Sigmoid colon (tissue), 7 donors: ENCODE measurements around the gene ABHD12. TPM values are rescaled to one million over a fixed set of nuclear protein-coding genes. Genes with fewer than 3 reads are reported as not detected.
A peak's percentile ranks its signal among the peaks of the same experiment; 100 is the strongest.

Experiments used
- DNase-seq: peaks from one replicate; pipeline ENCODE4 v3.0.0-alpha.2; 2019
- H3K27ac ChIP-seq, 4 donors: fragments of 200-600 bp; sonication (generic); one replicate each; pipeline ENCODE4 v1.5.1; 2016 to 2019; ENCODE audit warnings: mild to moderate bottlenecking in 1 of 4
- H3K27me3 ChIP-seq, 3 donors: fragments of 200-600 bp; sonication (generic); one replicate each; pipeline ENCODE4 v1.5.1; 2019; ENCODE audit warnings: mild to moderate bottlenecking in 1 of 3
- H3K36me3 ChIP-seq, 4 donors: fragments of 200-600 bp; sonication (generic); one replicate each; pipeline ENCODE4 v1.5.1; 2016 to 2019
- H3K4me1 ChIP-seq, 4 donors: fragments of 200-600 bp; sonication (generic); one replicate each; pipeline ENCODE4 v1.5.1; 2017 to 2019
- H3K4me3 ChIP-seq, 4 donors: fragments of 200-600 bp; sonication (generic); one replicate each; pipeline ENCODE4 v1.5.1; 2017 to 2019; ENCODE audit warnings: mild to moderate bottlenecking in 2 of 4, moderate library complexity in 1 of 4
- H3K9me3 ChIP-seq, 4 donors: fragments of 200-600 bp in 3 of 4; sonication (generic) in 3 of 4; one replicate each; pipeline versions ENCODE4 v1.5.1 to v1.6.1; 2013 to 2019
- CTCF ChIP-seq, 4 experiments: fragments of 450-650 bp in 3 of 4; fragments of 200-600 bp in 1 of 4; IDR thresholded peaks; one replicate each; pipeline ENCODE4 v1.5.1; 2016 to 2019; ENCODE audit warnings: antibody characterized with exemption in 4 of 4, mild to moderate bottlenecking in 3 of 4, moderate library complexity in 2 of 4
- EP300 ChIP-seq, 4 donors: sonication (generic); formaldehyde crosslinking; IDR thresholded peaks; one replicate each; pipeline ENCODE4 v1.6.1; 2017; ENCODE audit warnings: antibody characterized with exemption in 4 of 4
- POLR2A ChIP-seq, 2 donors: fragments of 450-650 bp; IDR thresholded peaks; one replicate each; pipeline ENCODE4 v1.6.1; 2016; ENCODE audit warnings: antibody characterized with exemption in 2 of 2, mild to moderate bottlenecking in 2 of 2, moderate library complexity in 2 of 2
- POLR2AphosphoS5 ChIP-seq, 4 donors: sonication (generic); formaldehyde crosslinking; IDR thresholded peaks; one replicate each; pipeline ENCODE4 v1.6.1; 2017; ENCODE audit warnings: antibody characterized with exemption in 4 of 4
- WGBS, 2 donors: extraction: QIAGEN DNeasy Blood & Tissue Kit; methylation state at CpG; one replicate each; pipeline ENCODE4 v1.1.7; 2013; 5-methylcytosine and 5-hydroxymethylcytosine counted together
- intact Hi-C: fragments of 100-400 bp; cut with DNase I; formaldehyde crosslinking; loops from one replicate; pipeline ENCODE4 v1.15.1; 2023
- polyA plus RNA-seq, 3 donors: library from polyadenylated mRNA; stranded (reverse); fragments of 200-250 nt; gene quantifications; one replicate each; pipeline ENCODE4 v1.2.3, GENCODE V29; 2013
- total RNA-seq, 4 donors: library from RNA; depleted of rRNA; stranded (reverse); fragments of >200 nt; gene quantifications; one replicate each; pipeline ENCODE4 v1.1.0, GENCODE V29; 2016
- donor health status: healthy with polysubstance abuse.
- donor health status: Bipolar disorder and iron deficiency.
- donor health status: healthy.

Gene ABHD12
- total and polyA plus RNA-seq, 7 donors: 18.9 to 49.0 (median 35.7) TPM

- Histone ChIP-seq H3K9me3 (no peaks in the 10 kb centered on the region), H3K36me3 (peaks cover 69 to 100% (median 88%) of the 10 kb centered on the region in 4 donors), H3K4me1 (peaks cover 0 to 13% (median 6%) of the 10 kb centered on the region in 4 donors), H3K27me3 (no peaks in the 10 kb centered on the region), H3K27ac (peak overlapping the region in 3 of 4 donors; percentile 8 to 31 (median 11)), H3K4me3 (no peak overlapping the region)
- TF ChIP-seq EP300 (IDR thresholded peaks at IDR 0.05) (no peak), POLR2AphosphoS5 (IDR thresholded peaks at IDR 0.05) (no peak), POLR2A (IDR thresholded peaks at IDR 0.05) (no peak), CTCF (IDR thresholded peaks at IDR 0.05) (no peak)
- DNase-seq: peak; percentile 51
- 92 to 93% methylated on average over 11 of the region's 11 CpGs for WGBS, 2 donors
- intact Hi-C loops: no loop called here
Observed at GRCh38 chr20:25282796-25283195, 107.8 kb downstream of the ABHD12 start.

GRCh38 chr20:25282034-25282781, 108.4 kb downstream of the ABHD12 start:
- no peaks in the 10 kb centered on the region for H3K9me3 ChIP-seq
- WGBS, 2 donors: 90 to 91% methylated on average over 22 of the region's 22 CpGs
- peak; percentile 67 for DNase-seq
- no peak for TF ChIP-seq CTCF (IDR thresholded peaks at IDR 0.05)
- TF ChIP-seq POLR2A (IDR thresholded peaks at IDR 0.05): no peak
- no peak for TF ChIP-seq POLR2AphosphoS5 (IDR thresholded peaks at IDR 0.05)
- TF ChIP-seq EP300 (IDR thresholded peaks at IDR 0.05): no peak
- peaks cover 0 to 13% (median 6%) of the 10 kb centered on the region in 4 donors for H3K4me1 ChIP-seq
- peaks cover 65 to 100% (median 88%) of the 10 kb centered on the region in 4 donors for H3K36me3 ChIP-seq
- peak overlapping the region; percentile 8 to 37 (median 21) for H3K27ac ChIP-seq
- no peak overlapping the region for H3K4me3 ChIP-seq
- no peaks in the 10 kb centered on the region for H3K27me3 ChIP-seq
- intact Hi-C loops: no loop called here

GRCh38 chr20:25281541-25281991, 109.1 kb downstream of the ABHD12 start:
- no peaks in the 10 kb centered on the region for H3K27me3 ChIP-seq
- peaks cover 0 to 13% (median 6%) of the 10 kb centered on the region in 4 donors for H3K4me1 ChIP-seq
- peak; percentile 60 for DNase-seq
- H3K27ac ChIP-seq: peak overlapping the region in 3 of 4 donors; percentile 72 to 88 (median 84)
- intact Hi-C loops: no loop called here
- no peak overlapping the region for H3K4me3 ChIP-seq
- peaks cover 59 to 100% (median 88%) of the 10 kb centered on the region in 4 donors for H3K36me3 ChIP-seq
- WGBS, 2 donors: 84 to 89% methylated on average over 21 of the region's 21 CpGs
- TF ChIP-seq EP300 (IDR thresholded peaks at IDR 0.05) (no peak), POLR2A (IDR thresholded peaks at IDR 0.05) (no peak), POLR2AphosphoS5 (IDR thresholded peaks at IDR 0.05) (no peak)
- no peaks in the 10 kb centered on the region for H3K9me3 ChIP-seq

- H3K4me3 ChIP-seq: no peak overlapping the region
- H3K27ac ChIP-seq: peak overlapping the region; percentile 44 to 88 (median 78)
- H3K4me1 ChIP-seq: peaks cover 0 to 13% (median 6%) of the 10 kb centered on the region in 4 donors
- no peaks in the 10 kb centered on the region for H3K9me3 ChIP-seq
- peak; percentile 59 for DNase-seq
- intact Hi-C loops: no loop called here
- 94 to 96% methylated on average over 33 of the region's 33 CpGs for WGBS, 2 donors
- H3K36me3 ChIP-seq: peaks cover 54 to 100% (median 86%) of the 10 kb centered on the region in 4 donors
- H3K27me3 ChIP-seq: no peaks in the 10 kb centered on the region
- TF ChIP-seq EP300 (IDR thresholded peaks at IDR 0.05) (no peak), CTCF (IDR thresholded peaks at IDR 0.05) (no peak), POLR2A (IDR thresholded peaks at IDR 0.05) (no peak)
Observed at GRCh38 chr20:25280574-25281535, 109.8 kb downstream of the ABHD12 start.
